ENCODE measurements around the gene TAAR9.

GRCh38 chr6:132526461-132526860 lies 11.6 kb upstream of the TAAR9 start:
- TF ChIP-seq CTCF (IDR thresholded peaks at IDR 0.05) (no peak), POLR2A (IDR thresholded peaks at IDR 0.05) (no peak)
